ENCODE data around the gene PHLDB2. TPM values are rescaled to one million over a fixed set of nuclear protein-coding genes. Genes with fewer than 3 reads are reported as not detected.

PHLDB2 gene
- total RNA-seq, 1 experiment from 2014 or later: 13.2 TPM

- H3K4me1 Mint-ChIP-seq: no peaks in the 10 kb centered on the region
- no peak for DNase-seq
- no peak overlapping the region for H3K4me3 Mint-ChIP-seq
Measured at GRCh38 chr3:112018712-112019111, 159.6 kb downstream of the PHLDB2 start.

More at GRCh38 chr3:112018712-112019111, 159.6 kb downstream of the PHLDB2 start:
- no CpG with 5 or more reads among the region's 4 CpGs for WGBS (ENCODE audit: extremely low coverage, insufficient read length, low lambda C conversion rate)
- no peak for TF ChIP-seq CTCF (conservative IDR thresholded peaks at IDR 0.05)
- Histone ChIP-seq H3K4me2 (ENCODE audit: insufficient read depth, insufficient read length, low read length) (no peak overlapping the region), H2BK12ac (ENCODE audit: insufficient read length, low read depth, low read length) (no peak overlapping the region), H3K79me1 (ENCODE audit: insufficient read depth, low read depth, low read length, poor library complexity, severe bottlenecking) (no peaks in the 10 kb centered on the region), H2BK20ac (ENCODE audit: low read depth, low read length, poor library complexity, severe bottlenecking) (no peak overlapping the region), H3K4me1 (ENCODE audit: insufficient read depth, low read length) (no peaks in the 10 kb centered on the region), H3K18ac (ENCODE audit: insufficient read length, low read depth, low read length) (no peak overlapping the region), H3K9me3 (ENCODE audit: control insufficient read depth, low read depth, low read length) (no peaks in the 10 kb centered on the region), H3K27me3 (ENCODE audit: insufficient read depth, low read length) (no peaks in the 10 kb centered on the region), H2BK15ac (ENCODE audit: low read depth, low read length) (no peak overlapping the region), H3K9ac (ENCODE audit: extremely low read depth, insufficient read length, low read length) (no peak overlapping the region), H4K8ac (replicated peaks; ENCODE audit: insufficient read length, low read depth, low read length) (no peak overlapping the region), H3K23ac (ENCODE audit: insufficient read length, low read depth, low read length) (no peak overlapping the region), H4K91ac (ENCODE audit: insufficient read length, low read depth, low read length) (no peak overlapping the region), H2BK5ac (ENCODE audit: insufficient read length, low read length) (no peak overlapping the region), H3K56ac (ENCODE audit: insufficient read length, low read depth, low read length) (no peak overlapping the region), H3K4ac (ENCODE audit: low read depth, low read length) (no peak overlapping the region), H3K79me2 (ENCODE audit: insufficient read depth, low read length) (no peaks in the 10 kb centered on the region), H4K20me1 (ENCODE audit: control insufficient read depth, insufficient read depth, insufficient read length) (no peaks in the 10 kb centered on the region), H3K27ac (ENCODE audit: insufficient read length, low read depth, low read length) (no peak overlapping the region), H2AK5ac (ENCODE audit: insufficient read length, low read length) (no peak overlapping the region), H4K5ac (ENCODE audit: insufficient read length, low read depth, low read length) (no peak overlapping the region), H2BK120ac (ENCODE audit: low read depth, low read length, poor library complexity, severe bottlenecking) (no peak overlapping the region), H3T11ph (ENCODE audit: low read length) (no peak overlapping the region), H2AFZ (ENCODE audit: low read length) (no peak overlapping the region), H3K23me2 (ENCODE audit: insufficient read length, low read depth, low read length, poor library complexity, severe bottlenecking) (no peaks in the 10 kb centered on the region), H3K14ac (ENCODE audit: insufficient read depth, low read length) (no peak overlapping the region)
- no peaks in the 10 kb centered on the region for H3K27me3 Mint-ChIP-seq (ENCODE audit: low read depth)
- H3K27ac Mint-ChIP-seq: no peak overlapping the region
- H3K36me3 Mint-ChIP-seq (ENCODE audit: insufficient read depth in 1 of 3, low read depth in 3 of 3): peaks cover 0 to 4% (median 0%) of the 10 kb centered on the region in 3 experiments; a peak in 1 of 7 replicates
- H3K9me3 Mint-ChIP-seq: peaks cover 0 to 7% of the 10 kb centered on the region in 2 experiments; a peak in 1 of 5 replicates

Data from H9 (cell line).